ENCODE measurements around the gene GAPT.
"Not testable (repeated sequence)": the region's sequence is repeated elsewhere in the genome, so short reads cannot be mapped to it uniquely, and the experiment has no call there.

The GAPT gene

GRCh38 chr5:58505502-58505901 is 14.3 kb downstream of the GAPT start:
- H3K27ac ChIP-seq (ENCODE audit: low read depth, low read length), result no peak overlapping the region
- no peak overlapping the region for H3K4me3 ChIP-seq (ENCODE audit: low read depth, low read length)
- H3K9ac ChIP-seq (ENCODE audit: low read length), result no peak overlapping the region
- H3K36me3 ChIP-seq (ENCODE audit: control insufficient read depth, insufficient read depth, low read length), result no peaks in the 10 kb centered on the region
- H3K4me1 ChIP-seq (ENCODE audit: control insufficient read depth, insufficient read depth, low read length), result peaks cover 3% of the 10 kb centered on the region; the same call in 1 of the 2 replicates
- H3K27me3 ChIP-seq (ENCODE audit: control insufficient read depth, insufficient read depth, low read length), result no peaks in the 10 kb centered on the region
- H3K9me3 ChIP-seq (ENCODE audit: control insufficient read depth, insufficient read depth, low read depth, low read length), result no peaks in the 10 kb centered on the region

GRCh38 chr5:58505971-58506640 is 14.9 kb downstream of the GAPT start:
- H3K27ac ChIP-seq (ENCODE audit: low read depth, low read length), result no peak overlapping the region
- no peaks in the 10 kb centered on the region for H3K27me3 ChIP-seq (ENCODE audit: control insufficient read depth, insufficient read depth, low read length)
- no peak overlapping the region for H3K4me3 ChIP-seq (ENCODE audit: low read depth, low read length)

GRCh38 chr5:58507715-58508114 is 16.5 kb downstream of the GAPT start:
- H3K4me3 ChIP-seq (ENCODE audit: low read depth, low read length), result no peak overlapping the region
- no peak overlapping the region for H3K27ac ChIP-seq (ENCODE audit: low read depth, low read length)
- H3K27me3 ChIP-seq (ENCODE audit: control insufficient read depth, insufficient read depth, low read length), result no peaks in the 10 kb centered on the region
- no peak overlapping the region for H3K9ac ChIP-seq (ENCODE audit: low read length)
- peaks cover 3% of the 10 kb centered on the region; the same call in 1 of the 2 replicates for H3K4me1 ChIP-seq (ENCODE audit: control insufficient read depth, insufficient read depth, low read length)
- H3K36me3 ChIP-seq (ENCODE audit: control insufficient read depth, insufficient read depth, low read length), result no peaks in the 10 kb centered on the region
- no peaks in the 10 kb centered on the region for H3K9me3 ChIP-seq (ENCODE audit: control insufficient read depth, insufficient read depth, low read depth, low read length)

More at GRCh38 chr5:58505971-58506640, 14.9 kb downstream of the GAPT start:
- peaks cover 3% of the 10 kb centered on the region; the same call in 1 of the 2 replicates for H3K4me1 ChIP-seq (ENCODE audit: control insufficient read depth, insufficient read depth, low read length)
- H3K36me3 ChIP-seq (ENCODE audit: control insufficient read depth, insufficient read depth, low read length), result no peaks in the 10 kb centered on the region
- no peak overlapping the region for H3K9ac ChIP-seq (ENCODE audit: low read length)
- H3K9me3 ChIP-seq (ENCODE audit: control insufficient read depth, insufficient read depth, low read depth, low read length), result no peaks in the 10 kb centered on the region

GRCh38 chr5:58517198-58517597 is 26.0 kb downstream of the GAPT start:
- Histone ChIP-seq H3K36me3 (ENCODE audit: control insufficient read depth, insufficient read depth, low read length) (no peaks in the 10 kb centered on the region), H3K9ac (ENCODE audit: low read length) (no peak overlapping the region), H3K4me3 (ENCODE audit: low read depth, low read length) (no peak overlapping the region), H3K4me1 (ENCODE audit: control insufficient read depth, insufficient read depth, low read length) (no peaks in the 10 kb centered on the region), H3K27me3 (ENCODE audit: control insufficient read depth, insufficient read depth, low read length) (no peaks in the 10 kb centered on the region), H3K27ac (ENCODE audit: low read depth, low read length) (no peak overlapping the region), H3K9me3 (ENCODE audit: control insufficient read depth, insufficient read depth, low read depth, low read length) (peaks cover 28% of the 10 kb centered on the region)

- no peak overlapping the region for H3K27ac ChIP-seq (ENCODE audit: low read depth, low read length)
- no peaks in the 10 kb centered on the region for H3K36me3 ChIP-seq (ENCODE audit: control insufficient read depth, insufficient read depth, low read length)
- no peaks in the 10 kb centered on the region for H3K27me3 ChIP-seq (ENCODE audit: control insufficient read depth, insufficient read depth, low read length)
- H3K9me3 ChIP-seq (ENCODE audit: control insufficient read depth, insufficient read depth, low read depth, low read length), result no peaks in the 10 kb centered on the region
- no peaks in the 10 kb centered on the region for H3K4me1 ChIP-seq (ENCODE audit: control insufficient read depth, insufficient read depth, low read length)
- H3K4me3 ChIP-seq (ENCODE audit: low read depth, low read length), result no peak overlapping the region
- H3K9ac ChIP-seq (ENCODE audit: low read length), result no peak overlapping the region
Measured at GRCh38 chr5:58523956-58524355, 32.7 kb downstream of the GAPT start.

GRCh38 chr5:58524571-58524970 is 33.3 kb downstream of the GAPT start:
- Histone ChIP-seq H3K4me1 (ENCODE audit: control insufficient read depth, insufficient read depth, low read length) (no peaks in the 10 kb centered on the region), H3K9ac (ENCODE audit: low read length) (no peak overlapping the region), H3K27ac (ENCODE audit: low read depth, low read length) (no peak overlapping the region), H3K4me3 (ENCODE audit: low read depth, low read length) (no peak overlapping the region), H3K9me3 (ENCODE audit: control insufficient read depth, insufficient read depth, low read depth, low read length) (no peaks in the 10 kb centered on the region), H3K27me3 (ENCODE audit: control insufficient read depth, insufficient read depth, low read length) (no peaks in the 10 kb centered on the region), H3K36me3 (ENCODE audit: control insufficient read depth, insufficient read depth, low read length) (no peaks in the 10 kb centered on the region)

GRCh38 chr5:58530942-58531490 is 39.8 kb downstream of the GAPT start:
- Histone ChIP-seq H3K9me3 (ENCODE audit: control insufficient read depth, insufficient read depth, low read depth, low read length) (peaks cover 13% of the 10 kb centered on the region; the same call in 1 of the 2 replicates), H3K4me3 (ENCODE audit: low read depth, low read length) (no peak overlapping the region), H3K36me3 (ENCODE audit: control insufficient read depth, insufficient read depth, low read length) (no peaks in the 10 kb centered on the region), H3K9ac (ENCODE audit: low read length) (no peak overlapping the region), H3K27ac (ENCODE audit: low read depth, low read length) (no peak overlapping the region), H3K4me1 (ENCODE audit: control insufficient read depth, insufficient read depth, low read length) (no peaks in the 10 kb centered on the region), H3K27me3 (ENCODE audit: control insufficient read depth, insufficient read depth, low read length) (no peaks in the 10 kb centered on the region)

- H3K4me1 ChIP-seq (ENCODE audit: control insufficient read depth, insufficient read depth, low read length); H3K27me3 ChIP-seq (ENCODE audit: control insufficient read depth, insufficient read depth, low read length); H3K36me3 ChIP-seq (ENCODE audit: control insufficient read depth, insufficient read depth, low read length); H3K4me3 ChIP-seq (ENCODE audit: low read depth, low read length); H3K27ac ChIP-seq (ENCODE audit: low read depth, low read length); H3K9ac ChIP-seq (ENCODE audit: low read length): not testable (repeated sequence)
- peaks cover 15% of the 10 kb centered on the region for H3K9me3 ChIP-seq (ENCODE audit: control insufficient read depth, insufficient read depth, low read depth, low read length)
Measured at GRCh38 chr5:58541935-58542334, 50.7 kb downstream of the GAPT start.

GRCh38 chr5:58542709-58543108 is 51.5 kb downstream of the GAPT start:
- Histone ChIP-seq H3K27ac (ENCODE audit: low read depth, low read length) (no peak overlapping the region), H3K27me3 (ENCODE audit: control insufficient read depth, insufficient read depth, low read length) (no peaks in the 10 kb centered on the region)

GRCh38 chr5:58543723-58544122 is 52.5 kb downstream of the GAPT start:
- H3K9me3 ChIP-seq (ENCODE audit: control insufficient read depth, insufficient read depth, low read depth, low read length), result peaks cover 15% of the 10 kb centered on the region
- no peak overlapping the region for H3K4me3 ChIP-seq (ENCODE audit: low read depth, low read length)
- H3K9ac ChIP-seq (ENCODE audit: low read length), result no peak overlapping the region
- no peaks in the 10 kb centered on the region for H3K36me3 ChIP-seq (ENCODE audit: control insufficient read depth, insufficient read depth, low read length)
- H3K4me1 ChIP-seq (ENCODE audit: control insufficient read depth, insufficient read depth, low read length), result no peaks in the 10 kb centered on the region
- no peaks in the 10 kb centered on the region for H3K27me3 ChIP-seq (ENCODE audit: control insufficient read depth, insufficient read depth, low read length)
- H3K27ac ChIP-seq (ENCODE audit: low read depth, low read length), result no peak overlapping the region

More at GRCh38 chr5:58542709-58543108, 51.5 kb downstream of the GAPT start:
- H3K9me3 ChIP-seq (ENCODE audit: control insufficient read depth, insufficient read depth, low read depth, low read length), result peaks cover 15% of the 10 kb centered on the region
- H3K36me3 ChIP-seq (ENCODE audit: control insufficient read depth, insufficient read depth, low read length), result no peaks in the 10 kb centered on the region
- H3K4me3 ChIP-seq (ENCODE audit: low read depth, low read length), result no peak overlapping the region
- H3K4me1 ChIP-seq (ENCODE audit: control insufficient read depth, insufficient read depth, low read length), result no peaks in the 10 kb centered on the region
- no peak overlapping the region for H3K9ac ChIP-seq (ENCODE audit: low read length)

- no peak overlapping the region for H3K4me3 ChIP-seq (ENCODE audit: low read depth, low read length)
- no peaks in the 10 kb centered on the region for H3K4me1 ChIP-seq (ENCODE audit: control insufficient read depth, insufficient read depth, low read length)
- peaks cover 15% of the 10 kb centered on the region for H3K9me3 ChIP-seq (ENCODE audit: control insufficient read depth, insufficient read depth, low read depth, low read length)
- no peaks in the 10 kb centered on the region for H3K36me3 ChIP-seq (ENCODE audit: control insufficient read depth, insufficient read depth, low read length)
- H3K27me3 ChIP-seq (ENCODE audit: control insufficient read depth, insufficient read depth, low read length), result no peaks in the 10 kb centered on the region
- no peak overlapping the region for H3K9ac ChIP-seq (ENCODE audit: low read length)
- H3K27ac ChIP-seq (ENCODE audit: low read depth, low read length), result no peak overlapping the region
Measured at GRCh38 chr5:58544195-58544594, 53.0 kb downstream of the GAPT start.

All from HUES6 (cell line).